Adipocyte (in vitro differentiated cells): Measurements from ENCODE around the gene PARD3.

ENCODE experiments used
- DNase-seq: peaks from one replicate; pipeline ENCODE4 v3.0.0-alpha.2; 2015; ENCODE audit warnings: low read depth
- H3K27me3 ChIP-seq: replicated peaks from 2 replicates; pipeline ENCODE4 v1.7.0; 2013; ENCODE audit warnings: mild to moderate bottlenecking, low read length, moderate library complexity; ENCODE audit not compliant: control insufficient read depth, insufficient read depth
- H3K36me3 ChIP-seq: 2 replicates; pipeline ENCODE4 v1.7.0; 2013; ENCODE audit warnings: low read length, mild to moderate bottlenecking, moderate library complexity; ENCODE audit not compliant: control insufficient read depth, insufficient read depth, severe bottlenecking
- H3K4me1 ChIP-seq: 2 replicates; pipeline ENCODE4 v1.7.0; 2013; ENCODE audit warnings: mild to moderate bottlenecking, low read length, moderate library complexity; ENCODE audit not compliant: control insufficient read depth, insufficient read depth
- H3K4me3 ChIP-seq: 2 replicates; pipeline ENCODE4 v1.7.0; 2013; ENCODE audit warnings: mild to moderate bottlenecking, low read length, moderate library complexity
- H3K9ac ChIP-seq: 2 replicates; pipeline ENCODE4 v1.7.0; 2013; ENCODE audit warnings: mild to moderate bottlenecking, low read length, moderate library complexity
- H3K9me3 ChIP-seq: 2 replicates; pipeline ENCODE4 v1.7.0; 2013; ENCODE audit warnings: mild to moderate bottlenecking, low read length, moderate library complexity; ENCODE audit not compliant: control insufficient read depth

Gene PARD3

GRCh38 chr10:34821587-34822585, 6.8 kb upstream of the PARD3 start:
- DNase-seq, result no peak
- peaks cover 2% of the 10 kb centered on the region for H3K4me1 ChIP-seq
- H3K4me3 ChIP-seq, result no peak overlapping the region
- no peaks in the 10 kb centered on the region for H3K27me3 ChIP-seq
- H3K9me3 ChIP-seq, result no peaks in the 10 kb centered on the region
- H3K36me3 ChIP-seq, result no peaks in the 10 kb centered on the region
- no peak overlapping the region for H3K9ac ChIP-seq

- no peak overlapping the region for H3K9ac ChIP-seq
- H3K36me3 ChIP-seq, result no peaks in the 10 kb centered on the region
- DNase-seq, result no peak
- H3K4me1 ChIP-seq, result peaks cover 24% of the 10 kb centered on the region
- no peaks in the 10 kb centered on the region for H3K9me3 ChIP-seq
- no peak overlapping the region for H3K4me3 ChIP-seq
- no peaks in the 10 kb centered on the region for H3K27me3 ChIP-seq
Observed at GRCh38 chr10:34817586-34817985, 2.5 kb upstream of the PARD3 start.

- no peak overlapping the region for H3K9ac ChIP-seq
- H3K27me3 ChIP-seq, result no peaks in the 10 kb centered on the region
- no peaks in the 10 kb centered on the region for H3K36me3 ChIP-seq
- H3K4me3 ChIP-seq, result no peak overlapping the region
- H3K9me3 ChIP-seq, result no peaks in the 10 kb centered on the region
- DNase-seq, result no peak
- H3K4me1 ChIP-seq, result peaks cover 29% of the 10 kb centered on the region
Observed at GRCh38 chr10:34817054-34817453, 2.0 kb upstream of the PARD3 start.

GRCh38 chr10:34816501-34817002, 1.5 kb upstream of the PARD3 start:
- H3K4me3 ChIP-seq, result peak overlapping the region; percentile 79
- H3K9me3 ChIP-seq, result no peaks in the 10 kb centered on the region
- no peaks in the 10 kb centered on the region for H3K36me3 ChIP-seq
- no peaks in the 10 kb centered on the region for H3K27me3 ChIP-seq
- H3K9ac ChIP-seq, result peak overlapping the region; percentile 60
- peak; percentile 65 for DNase-seq
- H3K4me1 ChIP-seq, result peaks cover 33% of the 10 kb centered on the region

- peak overlapping the region; percentile 60 for H3K9ac ChIP-seq
- H3K4me1 ChIP-seq, result peaks cover 33% of the 10 kb centered on the region
- no peaks in the 10 kb centered on the region for H3K9me3 ChIP-seq
- H3K36me3 ChIP-seq, result no peaks in the 10 kb centered on the region
- DNase-seq, result peak; percentile 64
- H3K4me3 ChIP-seq, result peak overlapping the region; percentile 79
- no peaks in the 10 kb centered on the region for H3K27me3 ChIP-seq
Observed at GRCh38 chr10:34816085-34816496, 995 bp upstream of the PARD3 start.

GRCh38 chr10:34814913-34815184, 247 bp downstream of the PARD3 start:
- no peak for DNase-seq

GRCh38 chr10:34814223-34814912, 728 bp downstream of the PARD3 start:
- peak; percentile 76 for DNase-seq

More at GRCh38 chr10:34814913-34815184, 247 bp downstream of the PARD3 start:
- Histone ChIP-seq H3K9me3 (no peaks in the 10 kb centered on the region), H3K36me3 (no peaks in the 10 kb centered on the region), H3K4me1 (peaks cover 33% of the 10 kb centered on the region), H3K27me3 (no peaks in the 10 kb centered on the region), H3K4me3 (peak overlapping the region; percentile 84), H3K9ac (peak overlapping the region; percentile 90)

GRCh38 chr10:34813626-34814222, 1.4 kb downstream of the PARD3 start:
- Histone ChIP-seq H3K36me3 (no peaks in the 10 kb centered on the region), H3K9me3 (no peaks in the 10 kb centered on the region), H3K27me3 (no peaks in the 10 kb centered on the region), H3K9ac (peak overlapping the region; percentile 90), H3K4me1 (peaks cover 42% of the 10 kb centered on the region), H3K4me3 (peak overlapping the region; percentile 84)
- peak; percentile 68 for DNase-seq

More at GRCh38 chr10:34814223-34814912, 728 bp downstream of the PARD3 start:
- peak overlapping the region; percentile 90 for H3K9ac ChIP-seq
- peak overlapping the region; percentile 84 for H3K4me3 ChIP-seq
- H3K9me3 ChIP-seq, result no peaks in the 10 kb centered on the region
- no peaks in the 10 kb centered on the region for H3K36me3 ChIP-seq
- no peaks in the 10 kb centered on the region for H3K27me3 ChIP-seq
- peaks cover 36% of the 10 kb centered on the region for H3K4me1 ChIP-seq

GRCh38 chr10:34812771-34813170, 2.3 kb downstream of the PARD3 start:
- no peak for DNase-seq
- H3K9ac ChIP-seq, result no peak overlapping the region
- H3K4me3 ChIP-seq, result peak overlapping the region; percentile 84
- H3K27me3 ChIP-seq, result no peaks in the 10 kb centered on the region
- H3K36me3 ChIP-seq, result no peaks in the 10 kb centered on the region
- H3K9me3 ChIP-seq, result no peaks in the 10 kb centered on the region
- H3K4me1 ChIP-seq, result peaks cover 44% of the 10 kb centered on the region

- H3K4me3 ChIP-seq, result no peak overlapping the region
- no peaks in the 10 kb centered on the region for H3K36me3 ChIP-seq
- DNase-seq, result no peak
- H3K4me1 ChIP-seq, result peaks cover 44% of the 10 kb centered on the region
- H3K27me3 ChIP-seq, result no peaks in the 10 kb centered on the region
- no peaks in the 10 kb centered on the region for H3K9me3 ChIP-seq
- H3K9ac ChIP-seq, result no peak overlapping the region
Observed at GRCh38 chr10:34811968-34812514, 3.1 kb downstream of the PARD3 start.
